Medulla oblongata (tissue), 1 donor: ENCODE results near the gene UTP18.
"Not testable (repeated sequence)": the region's sequence is repeated elsewhere in the genome, so short reads cannot be mapped to it uniquely, and the experiment has no call there.

Source experiments
- DNase-seq: peaks from one replicate; pipeline ENCODE4 v3.0.0-alpha.2; 2015; ENCODE audit errors: extremely low spot score

Gene UTP18

GRCh38 chr17:51260237-51261023 lies at the start of gene UTP18:
TSS of gene UTP18 (plus strand) at chr17:51260546. CDS start at chr17:51260585, 39 bp downstream.
- peak; percentile 98 for DNase-seq

GRCh38 chr17:51214920-51215319 lies 45.4 kb upstream of the UTP18 start:
- no peak for DNase-seq

GRCh38 chr17:51217946-51218345 lies 42.4 kb upstream of the UTP18 start:
- DNase-seq: no peak

- DNase-seq: no peak
Observed at GRCh38 chr17:51221322-51221721, 39.0 kb upstream of the UTP18 start.

GRCh38 chr17:51224402-51225262 lies 35.7 kb upstream of the UTP18 start:
- DNase-seq: no peak

- not testable (repeated sequence) for DNase-seq
Observed at GRCh38 chr17:51225523-51225922, 34.8 kb upstream of the UTP18 start.

- DNase-seq: no peak
Observed at GRCh38 chr17:51228161-51228560, 32.2 kb upstream of the UTP18 start.

GRCh38 chr17:51229889-51230288 lies 30.5 kb upstream of the UTP18 start:
- no peak for DNase-seq

GRCh38 chr17:51230306-51230705 lies 30.0 kb upstream of the UTP18 start:
- DNase-seq: no peak

GRCh38 chr17:51231999-51232398 lies 28.3 kb upstream of the UTP18 start:
- DNase-seq: no peak

- no peak for DNase-seq
Observed at GRCh38 chr17:51234162-51234561, 26.2 kb upstream of the UTP18 start.

GRCh38 chr17:51238255-51238887 lies 22.0 kb upstream of the UTP18 start:
- DNase-seq: no peak

- no peak for DNase-seq
Observed at GRCh38 chr17:51240275-51240674, 20.1 kb upstream of the UTP18 start.

- no peak for DNase-seq
Observed at GRCh38 chr17:51244041-51244440, 16.3 kb upstream of the UTP18 start.

- no peak for DNase-seq
Observed at GRCh38 chr17:51245535-51245934, 14.8 kb upstream of the UTP18 start.

GRCh38 chr17:51250314-51250840 lies 10.0 kb upstream of the UTP18 start:
- DNase-seq: no peak

- no peak for DNase-seq
Observed at GRCh38 chr17:51251010-51251409, 9.3 kb upstream of the UTP18 start.

- no peak for DNase-seq
Observed at GRCh38 chr17:51255673-51256072, 4.7 kb upstream of the UTP18 start.

- DNase-seq: no peak
Observed at GRCh38 chr17:51256101-51256500, 4.2 kb upstream of the UTP18 start.

GRCh38 chr17:51257150-51258081 lies 2.9 kb upstream of the UTP18 start:
- DNase-seq: no peak
